Measurements from ENCODE around the gene DNAI7. TPM values are rescaled to one million over a fixed set of nuclear protein-coding genes. Genes with fewer than 3 reads are reported as not detected.

DNAI7 gene
- total RNA-seq, 1 donor = not detected

DNA sequence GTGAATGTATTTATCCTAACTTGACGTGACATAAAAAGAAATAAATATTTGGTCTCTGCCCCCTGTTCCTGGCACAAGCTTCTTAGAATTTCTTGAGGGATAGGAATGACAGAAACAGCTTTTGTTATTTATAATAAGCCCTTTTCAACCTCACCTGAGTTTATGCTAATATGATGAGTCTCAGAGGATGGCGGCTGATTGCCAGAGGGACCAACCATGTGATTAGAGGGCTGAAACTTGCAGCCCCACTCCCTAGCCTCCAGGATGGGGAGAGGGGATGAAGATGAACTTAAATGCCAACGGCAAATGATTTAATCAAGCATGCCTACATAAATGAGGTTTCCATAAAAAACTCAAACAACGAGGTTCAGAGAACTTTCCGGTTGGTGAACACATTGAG is 42.9 kb downstream of the DNAI7 start:
- no peak for DNase-seq (ENCODE audit: low read depth)
- no peak for TF ChIP-seq CTCF (IDR thresholded peaks at IDR 0.05; ENCODE audit: insufficient read depth, low read depth, low read length)
- H3K4me3 ChIP-seq (ENCODE audit: low read depth, low read length) = no peak overlapping the region

DNA sequence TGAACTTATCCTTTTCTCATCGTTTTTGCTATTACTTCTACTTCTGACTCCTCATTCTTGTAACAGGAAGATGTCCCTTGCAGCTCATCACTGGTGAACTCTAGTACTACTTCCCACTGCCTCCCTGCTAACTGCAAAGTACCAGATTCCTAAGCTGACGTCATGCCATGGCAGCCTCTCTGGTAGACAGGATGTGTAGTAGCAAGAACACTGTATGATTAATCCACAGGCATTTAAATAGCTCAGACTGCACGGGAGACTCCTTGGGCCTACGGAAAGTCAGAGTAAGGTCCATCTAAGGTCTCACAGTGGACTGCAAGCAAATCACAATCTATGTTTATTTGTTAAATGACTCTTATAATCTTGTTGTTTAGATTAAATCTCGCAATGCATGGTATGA is 43.5 kb downstream of the DNAI7 start:
- H3K4me3 ChIP-seq (ENCODE audit: low read depth, low read length) = no peak overlapping the region
- no peak for TF ChIP-seq CTCF (IDR thresholded peaks at IDR 0.05; ENCODE audit: insufficient read depth, low read depth, low read length)
- DNase-seq (ENCODE audit: low read depth) = peak; percentile 93

- DNase-seq (ENCODE audit: low read depth) = no peak
- no peak for TF ChIP-seq CTCF (IDR thresholded peaks at IDR 0.05; ENCODE audit: insufficient read depth, low read depth, low read length)
- no peak overlapping the region for H3K4me3 ChIP-seq (ENCODE audit: low read depth, low read length)
These were observed 48.3 kb downstream of the DNAI7 start for GRCh38 chr12:25146686-25147085.

- TF ChIP-seq CTCF (IDR thresholded peaks at IDR 0.05; ENCODE audit: insufficient read depth, low read depth, low read length) = no peak
These were observed 59.3 kb downstream of the DNAI7 start for GRCh38 chr12:25135531-25136154.

DNA sequence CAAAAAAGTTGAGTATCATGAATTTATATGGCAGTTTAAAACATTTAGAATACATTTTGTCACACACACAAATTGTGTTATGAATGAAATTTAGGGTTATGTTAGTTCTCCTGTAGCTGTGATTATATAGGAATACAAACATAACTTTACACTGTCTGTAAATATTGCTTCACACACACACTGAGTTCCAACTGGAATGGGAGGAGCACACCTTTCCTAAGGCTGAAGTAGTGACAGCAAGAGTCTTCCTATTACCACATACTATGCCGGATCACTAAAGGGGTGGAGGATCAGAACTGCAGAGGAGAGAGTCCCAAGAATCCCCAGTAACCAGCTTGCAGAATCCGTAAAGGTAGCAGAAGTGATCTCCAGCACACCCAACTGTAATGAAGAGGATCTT is 63.7 kb downstream of the DNAI7 start:
- no peak for DNase-seq (ENCODE audit: low read depth)
- TF ChIP-seq CTCF (IDR thresholded peaks at IDR 0.05; ENCODE audit: insufficient read depth, low read depth, low read length) = no peak
- H3K4me3 ChIP-seq (ENCODE audit: low read depth, low read length) = no peak overlapping the region

More at GRCh38 chr12:25135531-25136154, 59.3 kb downstream of the DNAI7 start:
- no peak for DNase-seq (ENCODE audit: low read depth)
- H3K4me3 ChIP-seq (ENCODE audit: low read depth, low read length) = no peak overlapping the region

- DNase-seq (ENCODE audit: low read depth) = peak; percentile 65
- H3K4me3 ChIP-seq (ENCODE audit: low read depth, low read length) = no peak overlapping the region
- peak; percentile 56 for TF ChIP-seq CTCF (IDR thresholded peaks at IDR 0.05; ENCODE audit: insufficient read depth, low read depth, low read length)
These were observed 64.2 kb downstream of the DNAI7 start for GRCh38 chr12:25130741-25131188.

- no peak for TF ChIP-seq CTCF (IDR thresholded peaks at IDR 0.05; ENCODE audit: insufficient read depth, low read depth, low read length)
- H3K4me3 ChIP-seq (ENCODE audit: low read depth, low read length) = no peak overlapping the region
- no peak for DNase-seq (ENCODE audit: low read depth)
These were observed 68.2 kb downstream of the DNAI7 start for GRCh38 chr12:25126746-25127145.
